ENCODE measurements around the gene PACRG.

Gene PACRG

GRCh38 chr6:163323705-163324104, 595.9 kb downstream of the PACRG start:
- no peak for TF ChIP-seq CTCF (IDR thresholded peaks at IDR 0.05; ENCODE audit: insufficient read depth, low read depth, low read length, missing control alignments)
- H3K4me3 ChIP-seq (ENCODE audit: low read depth, low read length) = no peak overlapping the region
- no peak for DNase-seq (ENCODE audit: low read depth)

- TF ChIP-seq CTCF (IDR thresholded peaks at IDR 0.05; ENCODE audit: insufficient read depth, low read depth, low read length, missing control alignments) = no peak
- no peak for DNase-seq (ENCODE audit: low read depth)
- no peak overlapping the region for H3K4me3 ChIP-seq (ENCODE audit: low read depth, low read length)
Measured at GRCh38 chr6:163324326-163324687, 596.5 kb downstream of the PACRG start.

GRCh38 chr6:163324688-163325389, 597.1 kb downstream of the PACRG start:
- DNase-seq (ENCODE audit: low read depth) = no peak
- H3K4me3 ChIP-seq (ENCODE audit: low read depth, low read length) = no peak overlapping the region
- TF ChIP-seq CTCF (IDR thresholded peaks at IDR 0.05; ENCODE audit: insufficient read depth, low read depth, low read length, missing control alignments) = no peak

- H3K4me3 ChIP-seq (ENCODE audit: low read depth, low read length) = no peak overlapping the region
- no peak for DNase-seq (ENCODE audit: low read depth)
Measured at GRCh38 chr6:163325390-163325784, 597.6 kb downstream of the PACRG start.

GRCh38 chr6:163327165-163327880, 599.5 kb downstream of the PACRG start:
- no peak for TF ChIP-seq CTCF (IDR thresholded peaks at IDR 0.05; ENCODE audit: insufficient read depth, low read depth, low read length, missing control alignments)
- DNase-seq (ENCODE audit: low read depth) = no peak
- H3K4me3 ChIP-seq (ENCODE audit: low read depth, low read length) = no peak overlapping the region

More at GRCh38 chr6:163325390-163325784, 597.6 kb downstream of the PACRG start:
- no peak for TF ChIP-seq CTCF (IDR thresholded peaks at IDR 0.05; ENCODE audit: insufficient read depth, low read depth, low read length, missing control alignments)

- no peak overlapping the region for H3K4me3 ChIP-seq (ENCODE audit: low read depth, low read length)
- no peak for TF ChIP-seq CTCF (IDR thresholded peaks at IDR 0.05; ENCODE audit: insufficient read depth, low read depth, low read length, missing control alignments)
- peak; percentile 16 for DNase-seq (ENCODE audit: low read depth)
Measured at GRCh38 chr6:163327921-163328320, 600.1 kb downstream of the PACRG start.
